ENCODE data around the gene PRRX2. TPM values are rescaled to one million over a fixed set of nuclear protein-coding genes. Genes with fewer than 3 reads are reported as not detected.

Gene PRRX2
- total and polyA plus RNA-seq, 2 of the 13 experiments (the other 11 are each of a cell fraction or from before 2014, with no cell fraction given) = 0.05 TPM; not detected in 1

DNA sequence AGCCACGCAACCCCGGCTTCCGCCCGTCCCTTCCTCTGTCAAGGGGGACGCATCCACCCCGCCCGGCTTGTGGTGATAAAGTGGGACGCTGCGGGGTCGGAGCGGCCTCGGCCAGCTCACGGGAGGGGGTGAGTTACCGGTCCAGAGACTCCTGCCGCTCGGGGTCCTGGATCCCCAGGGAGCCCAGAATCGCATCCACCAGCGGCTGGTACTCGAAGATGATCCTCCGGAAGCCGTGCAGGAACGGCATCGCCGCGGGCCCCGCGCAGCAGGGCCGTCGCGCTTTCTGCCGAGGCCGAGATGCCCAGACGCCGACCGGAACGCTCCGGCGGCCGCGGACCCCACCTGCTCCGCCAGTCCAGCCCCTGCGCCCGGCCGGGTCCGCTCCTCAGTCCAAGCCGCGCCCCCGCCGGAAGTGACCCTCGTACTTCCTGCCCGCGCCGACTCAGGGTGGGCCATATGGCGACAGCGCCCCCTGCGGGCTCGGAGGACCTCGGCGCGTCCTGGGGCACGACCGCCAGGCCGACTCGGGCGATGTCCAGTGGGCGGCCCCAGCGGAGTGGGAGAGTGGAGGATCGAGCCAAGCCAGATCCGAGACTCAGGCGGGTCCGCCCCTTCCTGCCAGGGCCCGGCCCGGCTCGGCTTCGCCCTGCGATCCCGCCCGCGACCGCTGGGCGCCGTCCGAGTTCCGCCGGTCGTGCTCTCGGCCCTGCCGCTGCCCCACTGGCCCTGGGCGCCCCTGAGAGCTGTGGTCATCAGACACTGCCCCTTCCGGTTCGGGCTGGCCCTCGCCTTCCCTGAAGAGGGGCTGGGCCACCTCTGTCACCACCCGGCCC, 23.5 kb upstream of the PRRX2 start, which contains the start of gene ASB6 (continued):
- TF ChIP-seq, protein P1, sequence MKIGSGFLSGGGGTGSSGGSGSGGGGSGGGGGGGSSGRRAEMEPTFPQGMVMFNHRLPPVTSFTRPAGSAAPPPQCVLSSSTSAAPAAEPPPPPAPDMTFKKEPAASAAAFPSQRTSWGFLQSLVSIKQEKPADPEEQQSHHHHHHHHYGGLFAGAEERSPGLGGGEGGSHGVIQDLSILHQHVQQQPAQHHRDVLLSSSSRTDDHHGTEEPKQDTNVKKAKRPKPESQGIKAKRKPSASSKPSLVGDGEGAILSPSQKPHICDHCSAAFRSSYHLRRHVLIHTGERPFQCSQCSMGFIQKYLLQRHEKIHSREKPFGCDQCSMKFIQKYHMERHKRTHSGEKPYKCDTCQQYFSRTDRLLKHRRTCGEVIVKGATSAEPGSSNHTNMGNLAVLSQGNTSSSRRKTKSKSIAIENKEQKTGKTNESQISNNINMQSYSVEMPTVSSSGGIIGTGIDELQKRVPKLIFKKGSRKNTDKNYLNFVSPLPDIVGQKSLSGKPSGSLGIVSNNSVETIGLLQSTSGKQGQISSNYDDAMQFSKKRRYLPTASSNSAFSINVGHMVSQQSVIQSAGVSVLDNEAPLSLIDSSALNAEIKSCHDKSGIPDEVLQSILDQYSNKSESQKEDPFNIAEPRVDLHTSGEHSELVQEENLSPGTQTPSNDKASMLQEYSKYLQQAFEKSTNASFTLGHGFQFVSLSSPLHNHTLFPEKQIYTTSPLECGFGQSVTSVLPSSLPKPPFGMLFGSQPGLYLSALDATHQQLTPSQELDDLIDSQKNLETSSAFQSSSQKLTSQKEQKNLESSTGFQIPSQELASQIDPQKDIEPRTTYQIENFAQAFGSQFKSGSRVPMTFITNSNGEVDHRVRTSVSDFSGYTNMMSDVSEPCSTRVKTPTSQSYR (CRISPR knock-in tag; IDR thresholded peaks at IDR 0.05; ENCODE audit: borderline replicate concordance) = peak; percentile 17; the same call in 1 of the 2 replicates
- TF ChIP-seq CEBPB (IDR thresholded peaks at IDR 0.05; ENCODE audit: borderline replicate concordance, low read depth, low read length) (no peak), PAF1 (CRISPR knock-in tag; IDR thresholded peaks at IDR 0.05) (no peak), DNMT1 (CRISPR knock-in tag; IDR thresholded peaks at IDR 0.05) (peak; percentile 80; the same call in 1 of the 2 replicates), CREM (IDR thresholded peaks at IDR 0.05) (no peak; the same call in 1 of the 2 replicates), CREM (CRISPR knock-in tag; IDR thresholded peaks at IDR 0.05) (no peak; the same call in 1 of the 2 replicates), ZNF251 (CRISPR knock-in tag; IDR thresholded peaks at IDR 0.05) (no peak), SOX6 (IDR thresholded peaks at IDR 0.05) (no peak), SOX6 (CRISPR knock-in tag; IDR thresholded peaks at IDR 0.05) (peak; percentile 70), NBN (conservative IDR thresholded peaks at IDR 0.05) (no peak), ZMYM3 (CRISPR knock-in tag; IDR thresholded peaks at IDR 0.05) (peak; percentile 65; the same call in 1 of the 2 replicates), KDM1A (CRISPR knock-in tag; IDR thresholded peaks at IDR 0.05) (no peak), ZNF782 (CRISPR knock-in tag; IDR thresholded peaks at IDR 0.05; ENCODE audit: borderline replicate concordance) (no peak; the same call in 1 of the 2 replicates), ELF4 (CRISPR knock-in tag; IDR thresholded peaks at IDR 0.05; ENCODE audit: borderline replicate concordance) (no peak), ZNF615 (CRISPR knock-in tag; IDR thresholded peaks at IDR 0.05; ENCODE audit: borderline replicate concordance) (no peak), SMC3 (IDR thresholded peaks at IDR 0.05; ENCODE audit: low read length) (peak; percentile 23; the same call in 1 of the 2 replicates), HNRNPH1 (optimal IDR thresholded peaks at IDR 0.05; ENCODE audit: low read depth, low read length) (no peak), ZNF446 (CRISPR knock-in tag; IDR thresholded peaks at IDR 0.05) (peak; percentile 83), YY1 (IDR thresholded peaks at IDR 0.05; ENCODE audit: insufficient read depth, insufficient replicate concordance, low read depth, low read length) (peak; percentile 73), ZNF891 (CRISPR knock-in tag; IDR thresholded peaks at IDR 0.05) (peak; percentile 88), ZNF766 (CRISPR knock-in tag; IDR thresholded peaks at IDR 0.05; ENCODE audit: borderline replicate concordance) (peak; percentile 89; the same call in 1 of the 2 replicates), STAT5B (CRISPR knock-in tag; IDR thresholded peaks at IDR 0.05) (no peak)
- TF ChIP-seq, protein P2, sequence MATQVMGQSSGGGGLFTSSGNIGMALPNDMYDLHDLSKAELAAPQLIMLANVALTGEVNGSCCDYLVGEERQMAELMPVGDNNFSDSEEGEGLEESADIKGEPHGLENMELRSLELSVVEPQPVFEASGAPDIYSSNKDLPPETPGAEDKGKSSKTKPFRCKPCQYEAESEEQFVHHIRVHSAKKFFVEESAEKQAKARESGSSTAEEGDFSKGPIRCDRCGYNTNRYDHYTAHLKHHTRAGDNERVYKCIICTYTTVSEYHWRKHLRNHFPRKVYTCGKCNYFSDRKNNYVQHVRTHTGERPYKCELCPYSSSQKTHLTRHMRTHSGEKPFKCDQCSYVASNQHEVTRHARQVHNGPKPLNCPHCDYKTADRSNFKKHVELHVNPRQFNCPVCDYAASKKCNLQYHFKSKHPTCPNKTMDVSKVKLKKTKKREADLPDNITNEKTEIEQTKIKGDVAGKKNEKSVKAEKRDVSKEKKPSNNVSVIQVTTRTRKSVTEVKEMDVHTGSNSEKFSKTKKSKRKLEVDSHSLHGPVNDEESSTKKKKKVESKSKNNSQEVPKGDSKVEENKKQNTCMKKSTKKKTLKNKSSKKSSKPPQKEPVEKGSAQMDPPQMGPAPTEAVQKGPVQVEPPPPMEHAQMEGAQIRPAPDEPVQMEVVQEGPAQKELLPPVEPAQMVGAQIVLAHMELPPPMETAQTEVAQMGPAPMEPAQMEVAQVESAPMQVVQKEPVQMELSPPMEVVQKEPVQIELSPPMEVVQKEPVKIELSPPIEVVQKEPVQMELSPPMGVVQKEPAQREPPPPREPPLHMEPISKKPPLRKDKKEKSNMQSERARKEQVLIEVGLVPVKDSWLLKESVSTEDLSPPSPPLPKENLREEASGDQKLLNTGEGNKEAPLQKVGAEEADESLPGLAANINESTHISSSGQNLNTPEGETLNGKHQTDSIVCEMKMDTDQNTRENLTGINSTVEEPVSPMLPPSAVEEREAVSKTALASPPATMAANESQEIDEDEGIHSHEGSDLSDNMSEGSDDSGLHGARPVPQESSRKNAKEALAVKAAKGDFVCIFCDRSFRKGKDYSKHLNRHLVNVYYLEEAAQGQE (IDR thresholded peaks at IDR 0.05; ENCODE audit: borderline replicate concordance in 1 of 2, low read depth in 1 of 2, low read length in 2 of 2) = no peak
- TF ChIP-seq, protein P3, sequence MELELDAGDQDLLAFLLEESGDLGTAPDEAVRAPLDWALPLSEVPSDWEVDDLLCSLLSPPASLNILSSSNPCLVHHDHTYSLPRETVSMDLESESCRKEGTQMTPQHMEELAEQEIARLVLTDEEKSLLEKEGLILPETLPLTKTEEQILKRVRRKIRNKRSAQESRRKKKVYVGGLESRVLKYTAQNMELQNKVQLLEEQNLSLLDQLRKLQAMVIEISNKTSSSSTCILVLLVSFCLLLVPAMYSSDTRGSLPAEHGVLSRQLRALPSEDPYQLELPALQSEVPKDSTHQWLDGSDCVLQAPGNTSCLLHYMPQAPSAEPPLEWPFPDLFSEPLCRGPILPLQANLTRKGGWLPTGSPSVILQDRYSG (CRISPR knock-in tag; IDR thresholded peaks at IDR 0.05) = no peak

All from HepG2 (cell line).